Measurements from ENCODE around the gene HES6.

DNA sequence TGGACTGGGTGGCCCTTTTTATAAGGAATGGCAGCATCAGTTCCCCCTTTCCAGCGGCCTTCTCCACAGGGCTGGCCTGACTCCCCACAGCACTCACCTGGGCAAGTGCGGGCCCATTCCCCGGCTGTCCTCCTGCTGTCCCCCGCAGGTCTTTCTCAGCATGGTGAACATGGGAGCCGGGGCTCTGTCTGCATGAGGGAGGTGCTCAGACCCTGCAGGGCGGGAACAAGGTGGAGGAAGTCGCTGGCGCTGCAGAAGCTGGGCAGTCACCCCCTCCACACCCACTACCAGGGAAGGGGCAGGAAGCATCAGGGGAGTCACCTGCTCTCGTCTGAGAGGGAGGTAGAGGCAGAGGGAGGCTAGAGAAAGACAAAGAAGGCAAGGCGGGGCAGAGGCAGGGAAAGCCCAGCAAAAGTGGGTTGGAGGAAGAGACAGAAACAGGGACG is 12.2 kb downstream of the HES6 start:
- TF ChIP-seq CTCF (IDR thresholded peaks at IDR 0.05) (no peak), POLR2A (IDR thresholded peaks at IDR 0.05) (no peak)
